Activated T-cell treated with anti-CD3 and anti-CD28 coated beads, Interleukin-2, amount 50 U/mL, for 1 hour (primary cell): ENCODE data around the gene KANK4.

Experiments used
- DNase-seq: peaks from one replicate; pipeline ENCODE4 v3.0.0-alpha.2; 2020

KANK4 gene

GRCh38 chr1:62196086-62196690 is 123.0 kb downstream of the KANK4 start:
- DNase-seq = no peak

GRCh38 chr1:62194651-62195544 is 124.3 kb downstream of the KANK4 start, which contains the start of gene L1TD1:
Gene L1TD1 (plus strand): TSS chr1:62194849. CDS start chr1:62206629, 11,780 bp downstream.
- DNase-seq = no peak

- no peak for DNase-seq
These were observed 131.1 kb downstream of the KANK4 start for GRCh38 chr1:62188111-62188510.

- no peak for DNase-seq
These were observed 131.7 kb downstream of the KANK4 start for GRCh38 chr1:62187548-62187947.
